ENCODE measurements around the gene BANK1. TPM values are rescaled to one million over a fixed set of nuclear protein-coding genes. Genes with fewer than 3 reads are reported as not detected.
"Not testable (repeated sequence)": the region's sequence is repeated elsewhere in the genome, so short reads cannot be mapped to it uniquely, and the experiment has no call there.

Gene BANK1
- total RNA-seq, 1 donor from 2014 or later, result 5.3 TPM

- DNase-seq (ENCODE audit: low spot score) (no peak), ATAC-seq (no peak)
- intact Hi-C loops (cut with DNase I), result no loop called here
Measured at GRCh38 chr4:101864660-101865059, 74.1 kb downstream of the BANK1 start.

- no peak for DNase-seq (ENCODE audit: low spot score)
- intact Hi-C loops (cut with DNase I), result no loop called here
- no peak for ATAC-seq
Measured at GRCh38 chr4:101865501-101866062, 75.1 kb downstream of the BANK1 start.

GRCh38 chr4:101870874-101871273 is 80.3 kb downstream of the BANK1 start:
- intact Hi-C loops (cut with DNase I), result no loop called here
- ATAC-seq, result no peak
- no peak for DNase-seq (ENCODE audit: low spot score)

GRCh38 chr4:101871962-101872676 is 81.6 kb downstream of the BANK1 start:
- intact Hi-C loops (cut with DNase I), result no loop called here
- no peak for DNase-seq (ENCODE audit: low spot score)
- no peak for ATAC-seq

- intact Hi-C loops (cut with DNase I), result no loop called here
- ATAC-seq (no peak), DNase-seq (ENCODE audit: low spot score) (no peak)
Measured at GRCh38 chr4:101885574-101885973, 95.0 kb downstream of the BANK1 start.

GRCh38 chr4:101886826-101887225 is 96.3 kb downstream of the BANK1 start:
- no peak for ATAC-seq
- DNase-seq (ENCODE audit: low spot score), result no peak
- intact Hi-C loops (cut with DNase I), result no loop called here

- intact Hi-C loops (cut with DNase I), result no loop called here
- DNase-seq (ENCODE audit: low spot score) (no peak), ATAC-seq (no peak)
Measured at GRCh38 chr4:101888472-101888871, 97.9 kb downstream of the BANK1 start.

GRCh38 chr4:101905527-101905926 is 115.0 kb downstream of the BANK1 start:
- intact Hi-C loops (cut with DNase I); DNase-seq (ENCODE audit: low spot score); ATAC-seq: not testable (repeated sequence)

GRCh38 chr4:101910786-101911373 is 120.3 kb downstream of the BANK1 start:
- ATAC-seq, result no peak
- DNase-seq (ENCODE audit: low spot score), result no peak
- intact Hi-C loops (cut with DNase I), result no loop called here

GRCh38 chr4:101911616-101912015 is 121.1 kb downstream of the BANK1 start:
- no peak for ATAC-seq
- DNase-seq (ENCODE audit: low spot score), result no peak
- intact Hi-C loops (cut with DNase I), result no loop called here

- DNase-seq (ENCODE audit: low spot score) (no peak), ATAC-seq (no peak)
- intact Hi-C loops (cut with DNase I), result no loop called here
Measured at GRCh38 chr4:101914761-101915160, 124.2 kb downstream of the BANK1 start.

- ATAC-seq (no peak), DNase-seq (ENCODE audit: low spot score) (no peak)
- intact Hi-C loops (cut with DNase I), result no loop called here
Measured at GRCh38 chr4:101919373-101919977, 128.9 kb downstream of the BANK1 start.

GRCh38 chr4:101921370-101921769 is 130.8 kb downstream of the BANK1 start:
- intact Hi-C loops (cut with DNase I), result no loop called here
- ATAC-seq, result no peak
- no peak for DNase-seq (ENCODE audit: low spot score)

- intact Hi-C loops (cut with DNase I), result no loop called here
- ATAC-seq (no peak), DNase-seq (ENCODE audit: low spot score) (no peak)
Measured at GRCh38 chr4:101931619-101932018, 141.1 kb downstream of the BANK1 start.

- intact Hi-C loops (cut with DNase I), result no loop called here
- DNase-seq (ENCODE audit: low spot score) (no peak), ATAC-seq (no peak)
Measured at GRCh38 chr4:101933855-101934254, 143.3 kb downstream of the BANK1 start.

GRCh38 chr4:101938836-101939235 is 148.3 kb downstream of the BANK1 start:
- intact Hi-C loops (cut with DNase I), result no loop called here
- no peak for ATAC-seq
- no peak for DNase-seq (ENCODE audit: low spot score)

- ATAC-seq (no peak), DNase-seq (ENCODE audit: low spot score) (no peak)
- intact Hi-C loops (cut with DNase I), result no loop called here
Measured at GRCh38 chr4:101941816-101942358, 151.4 kb downstream of the BANK1 start.

GRCh38 chr4:101942891-101943290 is 152.4 kb downstream of the BANK1 start:
- ATAC-seq (no peak), DNase-seq (ENCODE audit: low spot score) (no peak)
- intact Hi-C loops (cut with DNase I), result no loop called here

- intact Hi-C loops (cut with DNase I), result no loop called here
- DNase-seq (ENCODE audit: low spot score) (no peak), ATAC-seq (no peak)
Measured at GRCh38 chr4:101944649-101945048, 154.1 kb downstream of the BANK1 start.

- ATAC-seq (no peak), DNase-seq (ENCODE audit: low spot score) (no peak)
- intact Hi-C loops (cut with DNase I), result no loop called here
Measured at GRCh38 chr4:101948055-101948454, 157.5 kb downstream of the BANK1 start.
